Stimulated activated CD8-positive, alpha-beta memory T cell treated with anti-CD3 and anti-CD28 coated beads, Interleukin-7, amount 100 ng/mL, for 24 hours (primary cell): ENCODE measurements around the gene FBXL7.

Experiments
- DNase-seq: peaks from one replicate; pipeline ENCODE4 v3.0.0-alpha.2; 2020; ENCODE audit warnings: low read depth

Gene FBXL7

GRCh38 chr5:15615859-15616258 lies 115.9 kb downstream of the FBXL7 start:
- DNase-seq = no peak

- no peak for DNase-seq
Measured at GRCh38 chr5:15618938-15619337, 119.0 kb downstream of the FBXL7 start.

- no peak for DNase-seq
Measured at GRCh38 chr5:15620501-15620900, 120.5 kb downstream of the FBXL7 start.

GRCh38 chr5:15621094-15621493 lies 121.1 kb downstream of the FBXL7 start:
- DNase-seq = no peak

GRCh38 chr5:15623794-15624193 lies 123.8 kb downstream of the FBXL7 start:
- DNase-seq = no peak

- DNase-seq = no peak
Measured at GRCh38 chr5:15627109-15627508, 127.1 kb downstream of the FBXL7 start.

GRCh38 chr5:15627647-15628046 lies 127.7 kb downstream of the FBXL7 start:
- no peak for DNase-seq

- no peak for DNase-seq
Measured at GRCh38 chr5:15630441-15630840, 130.5 kb downstream of the FBXL7 start.

GRCh38 chr5:15634591-15635288 lies 134.8 kb downstream of the FBXL7 start:
- no peak for DNase-seq

- no peak for DNase-seq
Measured at GRCh38 chr5:15635289-15635616, 135.3 kb downstream of the FBXL7 start.

GRCh38 chr5:15637345-15637744 lies 137.4 kb downstream of the FBXL7 start:
- no peak for DNase-seq

GRCh38 chr5:15637886-15638285 lies 137.9 kb downstream of the FBXL7 start:
- no peak for DNase-seq

GRCh38 chr5:15638296-15638695 lies 138.3 kb downstream of the FBXL7 start:
- no peak for DNase-seq

- DNase-seq = no peak
Measured at GRCh38 chr5:15639288-15639687, 139.3 kb downstream of the FBXL7 start.

GRCh38 chr5:15640116-15640515 lies 140.1 kb downstream of the FBXL7 start:
- no peak for DNase-seq

GRCh38 chr5:15643731-15644130 lies 143.8 kb downstream of the FBXL7 start:
- no peak for DNase-seq

- no peak for DNase-seq
Measured at GRCh38 chr5:15645381-15646160, 145.6 kb downstream of the FBXL7 start.

- no peak for DNase-seq
Measured at GRCh38 chr5:15646371-15646770, 146.4 kb downstream of the FBXL7 start.

- no peak for DNase-seq
Measured at GRCh38 chr5:15647251-15647650, 147.3 kb downstream of the FBXL7 start.

GRCh38 chr5:15650266-15650665 lies 150.3 kb downstream of the FBXL7 start:
- DNase-seq = no peak

GRCh38 chr5:15654779-15655178 lies 154.8 kb downstream of the FBXL7 start:
- DNase-seq = no peak

GRCh38 chr5:15655683-15656082 lies 155.7 kb downstream of the FBXL7 start:
- DNase-seq = no peak

GRCh38 chr5:15664961-15665360 lies 165.0 kb downstream of the FBXL7 start:
- DNase-seq = no peak

- DNase-seq = no peak
Measured at GRCh38 chr5:15669826-15670225, 169.8 kb downstream of the FBXL7 start.
